SK-N-SH (cell line): ENCODE results near the gene GPSM3.

ENCODE experiments used
- EP300 ChIP-seq, 2 experiments: IDR thresholded peaks; 2 replicates each; pipeline versions ENCODE4 v1.4.0 to v1.6.1; 2012; ENCODE audit warnings: borderline replicate concordance in 1 of 2, low read depth in 1 of 2, low read length in 1 of 2
- FOXJ3 ChIP-seq: sonication (generic); formaldehyde crosslinking; IDR thresholded peaks from 2 replicates; pipeline ENCODE4 v1.5.1; 2020; ENCODE audit warnings: mild to moderate bottlenecking, missing genetic modification reagents
- MAX ChIP-seq: IDR thresholded peaks from 2 replicates; pipeline ENCODE4 v1.4.0; 2012; ENCODE audit warnings: low read depth
- MXI1 ChIP-seq: IDR thresholded peaks from 2 replicates; pipeline ENCODE4 v1.6.1; 2012; ENCODE audit warnings: mild to moderate bottlenecking, low read depth, low read length, improper control_type of control experiment
- POLR2AphosphoS5 ChIP-seq: IDR thresholded peaks from 2 replicates; pipeline ENCODE4 v1.6.1; 2012; ENCODE audit warnings: low read depth, low read length
- RCOR1 ChIP-seq: fragments of 150-350 bp; IDR thresholded peaks from 2 replicates; pipeline ENCODE4 v1.6.1; 2017; ENCODE audit warnings: antibody characterized with exemption, low read length
- SIN3A ChIP-seq: IDR thresholded peaks from 2 replicates; pipeline ENCODE4 v1.6.1; 2012; ENCODE audit warnings: low read depth, mild to moderate bottlenecking, low read length, moderate library complexity, borderline replicate concordance
- SMC3 ChIP-seq: IDR thresholded peaks from 2 replicates; pipeline ENCODE4 v1.6.1; 2012; ENCODE audit warnings: low read depth, low read length, improper control_type of control experiment
- TAF1 ChIP-seq: IDR thresholded peaks from 2 replicates; pipeline ENCODE4 v1.6.1; 2012; ENCODE audit warnings: low read depth, mild to moderate bottlenecking, low read length, moderate library complexity, borderline replicate concordance
- TEAD4 ChIP-seq: IDR thresholded peaks from 2 replicates; pipeline ENCODE4 v1.4.0; 2012; ENCODE audit warnings: mild to moderate bottlenecking, borderline replicate concordance; ENCODE audit not compliant: insufficient read depth
- TF ChIP-seq, protein P1 (sequence below): fragments of 200-600 bp; sonication (generic); IDR thresholded peaks from 2 replicates; pipeline ENCODE4 v1.6.1; 2017; ENCODE audit warnings: antibody characterized with exemption, mild to moderate bottlenecking, moderate library complexity
- TF ChIP-seq, protein P2 (sequence below): IDR thresholded peaks from 2 replicates; pipeline ENCODE4; 2012
- TF ChIP-seq, protein P3 (sequence below): fragments of 150-350 bp; IDR thresholded peaks from 2 replicates; pipeline ENCODE4 v1.6.1; 2017; ENCODE audit warnings: antibody characterized with exemption, low read length, low read depth, borderline replicate concordance

- TF ChIP-seq POLR2AphosphoS5 = no peak
- TF ChIP-seq, protein P1, sequence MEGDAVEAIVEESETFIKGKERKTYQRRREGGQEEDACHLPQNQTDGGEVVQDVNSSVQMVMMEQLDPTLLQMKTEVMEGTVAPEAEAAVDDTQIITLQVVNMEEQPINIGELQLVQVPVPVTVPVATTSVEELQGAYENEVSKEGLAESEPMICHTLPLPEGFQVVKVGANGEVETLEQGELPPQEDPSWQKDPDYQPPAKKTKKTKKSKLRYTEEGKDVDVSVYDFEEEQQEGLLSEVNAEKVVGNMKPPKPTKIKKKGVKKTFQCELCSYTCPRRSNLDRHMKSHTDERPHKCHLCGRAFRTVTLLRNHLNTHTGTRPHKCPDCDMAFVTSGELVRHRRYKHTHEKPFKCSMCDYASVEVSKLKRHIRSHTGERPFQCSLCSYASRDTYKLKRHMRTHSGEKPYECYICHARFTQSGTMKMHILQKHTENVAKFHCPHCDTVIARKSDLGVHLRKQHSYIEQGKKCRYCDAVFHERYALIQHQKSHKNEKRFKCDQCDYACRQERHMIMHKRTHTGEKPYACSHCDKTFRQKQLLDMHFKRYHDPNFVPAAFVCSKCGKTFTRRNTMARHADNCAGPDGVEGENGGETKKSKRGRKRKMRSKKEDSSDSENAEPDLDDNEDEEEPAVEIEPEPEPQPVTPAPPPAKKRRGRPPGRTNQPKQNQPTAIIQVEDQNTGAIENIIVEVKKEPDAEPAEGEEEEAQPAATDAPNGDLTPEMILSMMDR = no peak
- TF ChIP-seq TAF1 = no peak
- no peak for TF ChIP-seq MAX
- TF ChIP-seq SMC3 = no peak
- TF ChIP-seq SIN3A = no peak
- TF ChIP-seq, protein P2, sequence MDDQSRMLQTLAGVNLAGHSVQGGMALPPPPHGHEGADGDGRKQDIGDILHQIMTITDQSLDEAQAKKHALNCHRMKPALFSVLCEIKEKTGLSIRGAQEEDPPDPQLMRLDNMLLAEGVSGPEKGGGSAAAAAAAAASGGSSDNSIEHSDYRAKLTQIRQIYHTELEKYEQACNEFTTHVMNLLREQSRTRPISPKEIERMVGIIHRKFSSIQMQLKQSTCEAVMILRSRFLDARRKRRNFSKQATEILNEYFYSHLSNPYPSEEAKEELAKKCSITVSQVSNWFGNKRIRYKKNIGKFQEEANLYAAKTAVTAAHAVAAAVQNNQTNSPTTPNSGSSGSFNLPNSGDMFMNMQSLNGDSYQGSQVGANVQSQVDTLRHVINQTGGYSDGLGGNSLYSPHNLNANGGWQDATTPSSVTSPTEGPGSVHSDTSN = no peak
- no peak for TF ChIP-seq RCOR1
- no peak for TF ChIP-seq EP300 (IDR thresholded peaks at IDR 0.05; ENCODE audit: borderline replicate concordance in 1 of 2, low read depth in 1 of 2, low read length in 1 of 2)
- TF ChIP-seq, protein P3, sequence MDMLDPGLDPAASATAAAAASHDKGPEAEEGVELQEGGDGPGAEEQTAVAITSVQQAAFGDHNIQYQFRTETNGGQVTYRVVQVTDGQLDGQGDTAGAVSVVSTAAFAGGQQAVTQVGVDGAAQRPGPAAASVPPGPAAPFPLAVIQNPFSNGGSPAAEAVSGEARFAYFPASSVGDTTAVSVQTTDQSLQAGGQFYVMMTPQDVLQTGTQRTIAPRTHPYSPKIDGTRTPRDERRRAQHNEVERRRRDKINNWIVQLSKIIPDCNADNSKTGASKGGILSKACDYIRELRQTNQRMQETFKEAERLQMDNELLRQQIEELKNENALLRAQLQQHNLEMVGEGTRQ = no peak
- TF ChIP-seq FOXJ3 = no peak
- no peak for TF ChIP-seq TEAD4
- no peak for TF ChIP-seq MXI1
Observed at GRCh38 chr6:32215617-32216016, 23.2 kb upstream of the GPSM3 start.
